Uterus (tissue), 2 donors: ENCODE measurements around the gene OTX2.

Experiments
- POLR2A ChIP-seq, 2 donors: fragments of 450-650 bp; IDR thresholded peaks; one replicate each; pipeline ENCODE4 v1.6.1; 2016; ENCODE audit warnings: antibody characterized with exemption in 2 of 2, mild to moderate bottlenecking in 1 of 2, moderate library complexity in 1 of 2
- TF ChIP-seq, protein P1 (sequence below), 4 experiments: fragments of 200-600 bp in 2 of 4; fragments of 450-650 bp in 2 of 4; sonication (generic) in 2 of 4; IDR thresholded peaks; one replicate each; pipeline ENCODE4 v1.5.1; 2016 to 2019; ENCODE audit warnings: antibody characterized with exemption in 4 of 4, mild to moderate bottlenecking in 2 of 4, moderate library complexity in 1 of 4

DNA sequence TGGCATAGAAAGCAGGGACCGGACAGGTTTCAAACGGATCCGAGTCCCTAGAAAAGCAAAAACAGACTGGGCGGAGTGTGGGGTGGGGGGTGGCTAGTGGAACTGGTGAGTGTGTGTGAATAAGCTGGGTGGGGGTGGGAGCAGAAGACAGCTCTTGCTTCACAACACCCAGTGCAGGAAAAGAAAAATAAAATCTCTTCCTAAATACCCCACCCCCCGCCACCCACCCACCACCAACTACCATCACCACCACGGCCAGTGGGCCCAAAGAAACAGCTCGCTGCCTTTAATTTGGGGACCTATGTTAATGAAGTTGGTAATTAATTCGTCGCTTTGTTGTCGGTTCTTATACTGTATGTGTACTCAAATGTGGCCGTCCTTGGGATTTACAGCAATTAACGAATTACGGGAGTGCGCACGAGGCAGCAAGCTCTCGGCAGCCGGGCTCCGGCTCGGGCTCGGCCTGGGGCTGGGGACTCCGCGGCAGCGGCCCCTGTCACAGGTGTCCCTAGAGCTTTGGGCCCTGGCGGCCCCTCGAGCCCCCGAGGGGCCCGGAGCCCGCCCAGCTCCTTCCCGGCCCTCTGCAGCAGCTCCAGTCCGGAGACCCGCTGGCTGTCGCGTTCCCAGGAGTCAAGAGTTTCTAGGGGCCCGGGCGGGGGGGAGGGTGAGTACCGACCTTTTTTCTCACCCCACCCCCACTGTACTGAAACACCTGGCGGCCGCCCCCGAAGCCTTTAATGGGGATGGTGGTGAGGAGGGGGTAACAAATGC lies 1.5 kb upstream of the OTX2 start:
- TF ChIP-seq POLR2A (IDR thresholded peaks at IDR 0.05): no peak
- TF ChIP-seq, protein P1, sequence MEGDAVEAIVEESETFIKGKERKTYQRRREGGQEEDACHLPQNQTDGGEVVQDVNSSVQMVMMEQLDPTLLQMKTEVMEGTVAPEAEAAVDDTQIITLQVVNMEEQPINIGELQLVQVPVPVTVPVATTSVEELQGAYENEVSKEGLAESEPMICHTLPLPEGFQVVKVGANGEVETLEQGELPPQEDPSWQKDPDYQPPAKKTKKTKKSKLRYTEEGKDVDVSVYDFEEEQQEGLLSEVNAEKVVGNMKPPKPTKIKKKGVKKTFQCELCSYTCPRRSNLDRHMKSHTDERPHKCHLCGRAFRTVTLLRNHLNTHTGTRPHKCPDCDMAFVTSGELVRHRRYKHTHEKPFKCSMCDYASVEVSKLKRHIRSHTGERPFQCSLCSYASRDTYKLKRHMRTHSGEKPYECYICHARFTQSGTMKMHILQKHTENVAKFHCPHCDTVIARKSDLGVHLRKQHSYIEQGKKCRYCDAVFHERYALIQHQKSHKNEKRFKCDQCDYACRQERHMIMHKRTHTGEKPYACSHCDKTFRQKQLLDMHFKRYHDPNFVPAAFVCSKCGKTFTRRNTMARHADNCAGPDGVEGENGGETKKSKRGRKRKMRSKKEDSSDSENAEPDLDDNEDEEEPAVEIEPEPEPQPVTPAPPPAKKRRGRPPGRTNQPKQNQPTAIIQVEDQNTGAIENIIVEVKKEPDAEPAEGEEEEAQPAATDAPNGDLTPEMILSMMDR (IDR thresholded peaks at IDR 0.05): no peak
